ENCODE data around the gene ZNRF3. TPM values are rescaled to one million over a fixed set of nuclear protein-coding genes. Genes with fewer than 3 reads are reported as not detected.

ZNRF3 gene
- total RNA-seq, 8 experiments from 2014 or later = 3.0 to 11.3 (median 5.2) TPM

DNA sequence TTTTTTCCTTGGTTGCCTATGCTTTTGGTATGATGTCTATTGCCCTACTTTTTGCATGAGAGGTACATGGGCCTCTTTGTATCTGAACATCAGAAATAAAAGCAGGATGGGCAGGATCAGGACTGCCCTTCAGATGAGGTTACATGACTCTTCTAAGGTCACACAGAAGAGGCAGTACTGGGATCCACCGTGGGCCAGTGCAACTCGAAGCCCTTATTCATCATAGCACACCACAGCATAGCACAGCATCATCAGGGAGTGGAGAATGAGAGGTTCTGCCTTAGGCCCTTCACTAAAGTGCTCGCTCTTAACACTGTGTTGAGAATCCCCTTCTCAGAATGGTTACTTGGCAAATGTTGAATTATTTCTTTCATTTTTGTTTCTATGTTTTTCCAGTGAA, 90.0 kb downstream of the ZNRF3 start:
- ATAC-seq (replicated peaks in 6 of 8) = no peak
- WGBS, 10 experiments = 60 to 100% (median 77%) methylated on average over 1 to 3 of the region's 3 CpGs; no CpG with 5 or more reads in 2 of the 10 experiments
- no peak overlapping the region for H3K27ac ChIP-seq
- in situ Hi-C loops (cut with MboI; ENCODE audit: low pct_unique_long_range_greater_than_20kb in 2 of 9, low sequenced_read_pairs in 9 of 9, unreplicated experiment in 9 of 9) = no loop called here
- peaks cover 5 to 20% of the 10 kb centered on the region in 2 donors for H3K4me1 ChIP-seq (replicated peaks in 1 of 2)
- H3K4me3 ChIP-seq = no peak overlapping the region

GRCh38 chr22:28977060-28977459, 93.7 kb downstream of the ZNRF3 start:
- peaks cover 10 to 28% of the 10 kb centered on the region in 2 donors for H3K4me1 ChIP-seq (replicated peaks in 1 of 2)
- in situ Hi-C loops (cut with MboI; ENCODE audit: low pct_unique_long_range_greater_than_20kb in 2 of 9, low sequenced_read_pairs in 9 of 9, unreplicated experiment in 9 of 9) = no loop called here
- WGBS, 10 experiments = 0 to 83% (median 40%) methylated on average over 1 to 4 of the region's 4 CpGs; no CpG with 5 or more reads in 2 of the 10 experiments
- peak in 7 of 8 experiments; percentile 21 to 76 (median 63) for ATAC-seq (replicated peaks in 6 of 8)
- H3K27ac ChIP-seq = peak overlapping the region in 1 of 2 donors; percentile 40
- H3K4me3 ChIP-seq = peak overlapping the region in 1 of 5 donors; percentile 7

- 14 to 71% (median 57%) methylated on average over 1 to 5 of the region's 5 CpGs; no CpG with 5 or more reads in 1 of the 10 experiments for WGBS, 10 experiments
- no peak overlapping the region for H3K27ac ChIP-seq
- peaks cover 13 to 29% of the 10 kb centered on the region in 2 donors for H3K4me1 ChIP-seq (replicated peaks in 1 of 2)
- peak in 6 of 8 experiments; percentile 15 to 41 (median 22) for ATAC-seq (replicated peaks in 6 of 8)
- in situ Hi-C loops (cut with MboI; ENCODE audit: low pct_unique_long_range_greater_than_20kb in 2 of 9, low sequenced_read_pairs in 9 of 9, unreplicated experiment in 9 of 9) = no loop called here
- no peak overlapping the region for H3K4me3 ChIP-seq
Observed at GRCh38 chr22:28977481-28977971, 94.2 kb downstream of the ZNRF3 start.

DNA sequence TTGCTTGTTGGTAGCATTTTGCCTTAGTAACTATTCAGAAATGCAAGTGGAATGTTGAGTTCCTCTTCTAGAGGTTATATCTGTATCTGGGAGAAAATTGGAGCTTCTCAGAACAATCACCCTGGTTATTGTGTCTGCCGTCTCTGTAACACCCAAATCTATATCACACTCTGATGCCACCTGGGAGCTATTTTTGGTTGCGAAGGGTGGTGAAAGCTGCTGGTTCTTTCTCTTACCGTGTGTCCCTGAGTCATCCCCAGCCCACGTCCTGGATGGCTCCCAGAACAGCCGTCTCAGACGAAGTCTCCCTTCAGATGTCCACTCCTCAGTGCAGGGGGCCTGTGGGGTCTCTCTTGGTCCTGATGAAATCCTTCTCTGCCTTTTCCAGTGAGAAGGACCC, 94.8 kb downstream of the ZNRF3 start:
- in situ Hi-C loops (cut with MboI; ENCODE audit: low pct_unique_long_range_greater_than_20kb in 2 of 9, low sequenced_read_pairs in 9 of 9, unreplicated experiment in 9 of 9) = no loop called here
- Histone ChIP-seq H3K4me1 (replicated peaks in 1 of 2) (peaks cover 14 to 33% of the 10 kb centered on the region in 2 donors), H3K27ac (no peak overlapping the region), H3K4me3 (no peak overlapping the region)
- ATAC-seq (replicated peaks in 6 of 8) = peak in 3 of 8 experiments; percentile 11 to 26 (median 18)
- WGBS, 10 experiments = 41 to 100% (median 65%) methylated on average over 1 to 6 of the region's 6 CpGs; no CpG with 5 or more reads in 2 of the 10 experiments

DNA sequence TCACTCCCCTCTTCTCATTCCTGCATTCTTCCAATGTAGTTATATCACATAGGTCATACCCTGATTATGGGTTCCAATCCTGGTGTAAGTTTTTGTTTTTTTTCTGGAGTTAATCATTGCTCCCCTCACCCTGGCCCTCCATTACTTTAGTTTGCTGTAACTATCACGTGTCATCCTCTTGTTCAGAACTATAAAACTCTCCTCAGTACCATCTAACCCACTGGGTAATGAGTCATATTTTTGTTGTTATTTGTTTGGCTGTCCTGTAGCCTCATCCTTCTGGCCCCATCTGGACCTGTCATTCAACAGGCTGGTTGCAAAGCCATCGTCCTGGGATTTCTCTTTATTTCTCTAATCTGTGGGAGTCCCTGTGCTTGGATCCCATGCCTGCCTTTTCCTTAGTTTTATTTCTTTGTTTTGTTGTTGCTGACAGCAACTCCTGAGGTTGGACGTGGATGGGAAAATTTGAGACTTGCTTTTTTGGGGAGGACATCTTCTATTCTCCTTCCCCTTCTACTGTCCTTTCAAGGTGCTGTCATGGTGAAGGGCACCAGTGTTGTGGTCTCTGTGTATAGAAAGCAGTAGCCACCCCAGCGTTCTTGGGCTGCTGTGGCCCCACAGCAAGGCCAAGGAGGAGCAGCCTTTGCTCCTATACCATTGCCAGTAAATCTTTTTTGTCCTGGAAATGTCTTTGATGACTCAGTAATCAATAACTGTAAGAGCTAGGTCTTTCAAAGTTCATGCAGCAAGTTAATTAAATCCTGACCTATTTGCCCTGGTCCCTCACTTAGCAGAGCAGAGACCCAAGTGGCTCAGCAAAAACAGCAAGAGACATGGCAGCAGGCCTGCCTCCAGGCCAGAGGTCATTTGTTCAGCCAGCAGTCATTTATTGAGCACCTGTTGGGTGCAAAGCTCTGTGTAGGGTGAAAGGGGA, 95.8 kb downstream of the ZNRF3 start:
- no peak overlapping the region for H3K27ac ChIP-seq
- H3K4me3 ChIP-seq = no peak overlapping the region
- ATAC-seq (replicated peaks in 6 of 8) = peak in 5 of 8 experiments; percentile 23 to 74 (median 63)
- H3K4me1 ChIP-seq (replicated peaks in 1 of 2) = peaks cover 14 to 33% of the 10 kb centered on the region in 2 donors
- 12 to 81% (median 31%) methylated on average over 1 to 4 of the region's 4 CpGs; no CpG with 5 or more reads in 1 of the 10 experiments for WGBS, 10 experiments
- in situ Hi-C loops (cut with MboI; ENCODE audit: low pct_unique_long_range_greater_than_20kb in 2 of 9, low sequenced_read_pairs in 9 of 9, unreplicated experiment in 9 of 9) = no loop called here

GRCh38 chr22:28980326-28980725, 97.0 kb downstream of the ZNRF3 start:
- Histone ChIP-seq H3K4me1 (replicated peaks in 1 of 2) (peaks cover 14 to 35% of the 10 kb centered on the region in 2 donors), H3K4me3 (no peak overlapping the region), H3K27ac (no peak overlapping the region)
- ATAC-seq (replicated peaks in 6 of 8) = no peak
- in situ Hi-C loops (cut with MboI; ENCODE audit: low pct_unique_long_range_greater_than_20kb in 2 of 9, low sequenced_read_pairs in 9 of 9, unreplicated experiment in 9 of 9) = no loop called here

- in situ Hi-C loops (cut with MboI; ENCODE audit: low pct_unique_long_range_greater_than_20kb in 2 of 9, low sequenced_read_pairs in 9 of 9, unreplicated experiment in 9 of 9) = no loop called here
- ATAC-seq (replicated peaks in 6 of 8) = peak in 3 of 8 experiments; percentile 12 to 49 (median 24)
- H3K4me3 ChIP-seq = no peak overlapping the region
- 82 to 94% (median 89%) methylated on average over 3 to 12 of the region's 14 CpGs; no CpG with 5 or more reads in 2 of the 10 experiments for WGBS, 10 experiments
- no peak overlapping the region for H3K27ac ChIP-seq
- H3K4me1 ChIP-seq (replicated peaks in 1 of 2) = peaks cover 14 to 25% of the 10 kb centered on the region in 2 donors
Observed at GRCh38 chr22:28981818-28982499, 98.6 kb downstream of the ZNRF3 start.

- H3K4me3 ChIP-seq = no peak overlapping the region
- in situ Hi-C loops (cut with MboI; ENCODE audit: low pct_unique_long_range_greater_than_20kb in 2 of 9, low sequenced_read_pairs in 9 of 9, unreplicated experiment in 9 of 9) = no loop called here
- no peak overlapping the region for H3K27ac ChIP-seq
- peaks cover 9 to 16% of the 10 kb centered on the region in 2 donors for H3K4me1 ChIP-seq (replicated peaks in 1 of 2)
- 60 to 100% (median 92%) methylated on average over 1 to 6 of the region's 7 CpGs; no CpG with 5 or more reads in 2 of the 10 experiments for WGBS, 10 experiments
- peak in 4 of 8 experiments; percentile 17 to 58 (median 43) for ATAC-seq (replicated peaks in 6 of 8)
Observed at GRCh38 chr22:28983190-28983589, 99.8 kb downstream of the ZNRF3 start.

- no peak overlapping the region for H3K4me3 ChIP-seq
- ATAC-seq (replicated peaks in 6 of 8) = no peak
- H3K4me1 ChIP-seq (replicated peaks in 1 of 2) = peaks cover 9 to 18% of the 10 kb centered on the region in 2 donors
- in situ Hi-C loops (cut with MboI; ENCODE audit: low pct_unique_long_range_greater_than_20kb in 2 of 9, low sequenced_read_pairs in 9 of 9, unreplicated experiment in 9 of 9) = no loop called here
- no peak overlapping the region for H3K27ac ChIP-seq
- 43 to 100% (median 87%) methylated on average over 1 to 4 of the region's 4 CpGs; no CpG with 5 or more reads in 3 of the 10 experiments for WGBS, 10 experiments
Observed at GRCh38 chr22:28983788-28984441, 100.5 kb downstream of the ZNRF3 start.

GRCh38 chr22:28984482-28985158, 101.2 kb downstream of the ZNRF3 start:
- in situ Hi-C loops (cut with MboI; ENCODE audit: low pct_unique_long_range_greater_than_20kb in 2 of 9, low sequenced_read_pairs in 9 of 9, unreplicated experiment in 9 of 9) = no loop called here
- 60 to 100% (median 93%) methylated on average over 1 to 5 of the region's 6 CpGs; no CpG with 5 or more reads in 1 of the 10 experiments for WGBS, 10 experiments
- ATAC-seq (replicated peaks in 6 of 8) = no peak
- Histone ChIP-seq H3K4me3 (no peak overlapping the region), H3K27ac (no peak overlapping the region), H3K4me1 (replicated peaks in 1 of 2) (peaks cover 11 to 18% of the 10 kb centered on the region in 2 donors)

GRCh38 chr22:28985581-28986290, 102.4 kb downstream of the ZNRF3 start:
- in situ Hi-C loops (cut with MboI; ENCODE audit: low pct_unique_long_range_greater_than_20kb in 2 of 9, low sequenced_read_pairs in 9 of 9, unreplicated experiment in 9 of 9) = no loop called here
- Histone ChIP-seq H3K4me1 (replicated peaks in 1 of 2) (peaks cover 10 to 17% of the 10 kb centered on the region in 2 donors), H3K4me3 (no peak overlapping the region)

More at GRCh38 chr22:28985581-28986290, 102.4 kb downstream of the ZNRF3 start:
- no peak overlapping the region for H3K27ac ChIP-seq
- no peak for ATAC-seq (replicated peaks in 6 of 8)
- WGBS, 10 experiments = 60 to 100% (median 93%) methylated on average over 1 to 3 of the region's 3 CpGs; no CpG with 5 or more reads in 1 of the 10 experiments
